A673 (cell line): ENCODE data around the gene MXRA7.

Source experiments
- CTCF ChIP-seq: fragments of 300-800, 200-600 bp; sonication (generic); conservative IDR thresholded peaks from 2 replicates; pipeline ENCODE4 v1.5.1; 2017; ENCODE audit warnings: low read depth, mild to moderate bottlenecking, antibody characterized with exemption, low read length, moderate library complexity, mixed read lengths
- EZH2 ChIP-seq: fragments of 200-600 bp; sonication (generic); IDR thresholded peaks from 2 replicates; pipeline ENCODE4 v1.6.1; 2017; ENCODE audit warnings: borderline replicate concordance, low read depth, mild to moderate bottlenecking, mixed read lengths, antibody characterized with exemption, low read length; ENCODE audit not compliant: poor library complexity, severe bottlenecking

GRCh38 chr17:76716839-76717215, 6.1 kb upstream of the MXRA7 start:
- TF ChIP-seq CTCF: no peak
- TF ChIP-seq EZH2: no peak
